ENCODE measurements around the gene NR1D1.
A peak's percentile ranks its signal among the peaks of the same experiment; 100 is the strongest.

NR1D1 gene

GRCh38 chr17:40111221-40112128 lies 11.1 kb upstream of the NR1D1 start:
- Histone ChIP-seq H3K27me3 (ENCODE audit: control insufficient read depth in 2 of 2, insufficient read depth in 2 of 2, low read length in 2 of 2) (no peaks in the 10 kb centered on the region), H3K27ac (ENCODE audit: low read depth in 2 of 2, low read length in 2 of 2) (peak overlapping the region; percentile 89 to 92), H3K9ac (ENCODE audit: low read depth in 1 of 2, low read length in 2 of 2) (peak overlapping the region; percentile 61 to 72), H3K4me3 (ENCODE audit: low read length in 2 of 2) (peak overlapping the region; percentile 37 to 58), H3K4me1 (ENCODE audit: control insufficient read depth in 2 of 2, insufficient read depth in 2 of 2, low read length in 2 of 2) (peaks cover 63 to 72% of the 10 kb centered on the region in 2 donors), H3K9me3 (ENCODE audit: control insufficient read depth in 2 of 2, low read length in 2 of 2) (no peaks in the 10 kb centered on the region), H3K36me3 (ENCODE audit: control insufficient read depth in 2 of 2, insufficient read depth in 2 of 2, low read length in 2 of 2) (no peaks in the 10 kb centered on the region)

GRCh38 chr17:40110026-40110845 lies 9.8 kb upstream of the NR1D1 start:
- H3K9ac ChIP-seq (ENCODE audit: low read depth in 1 of 2, low read length in 2 of 2), result peak overlapping the region; percentile 61 to 74
- H3K4me1 ChIP-seq (ENCODE audit: control insufficient read depth in 2 of 2, insufficient read depth in 2 of 2, low read length in 2 of 2), result peaks cover 75 to 84% of the 10 kb centered on the region in 2 donors
- peak overlapping the region; percentile 89 to 92 for H3K27ac ChIP-seq (ENCODE audit: low read depth in 2 of 2, low read length in 2 of 2)

GRCh38 chr17:40108970-40109824 lies 8.8 kb upstream of the NR1D1 start:
- Histone ChIP-seq H3K27me3 (ENCODE audit: control insufficient read depth in 2 of 2, insufficient read depth in 2 of 2, low read length in 2 of 2) (no peaks in the 10 kb centered on the region), H3K27ac (ENCODE audit: low read depth in 2 of 2, low read length in 2 of 2) (peak overlapping the region; percentile 89 to 92), H3K4me1 (ENCODE audit: control insufficient read depth in 2 of 2, insufficient read depth in 2 of 2, low read length in 2 of 2) (peaks cover 82 to 92% of the 10 kb centered on the region in 2 donors), H3K9ac (ENCODE audit: low read depth in 1 of 2, low read length in 2 of 2) (peak overlapping the region in 1 of 2 donors; percentile 74), H3K9me3 (ENCODE audit: control insufficient read depth in 2 of 2, low read length in 2 of 2) (no peaks in the 10 kb centered on the region), H3K36me3 (ENCODE audit: control insufficient read depth in 2 of 2, insufficient read depth in 2 of 2, low read length in 2 of 2) (no peaks in the 10 kb centered on the region), H3K4me3 (ENCODE audit: low read length in 2 of 2) (no peak overlapping the region)

More at GRCh38 chr17:40110026-40110845, 9.8 kb upstream of the NR1D1 start:
- no peak overlapping the region for H3K4me3 ChIP-seq (ENCODE audit: low read length in 2 of 2)
- H3K9me3 ChIP-seq (ENCODE audit: control insufficient read depth in 2 of 2, low read length in 2 of 2), result no peaks in the 10 kb centered on the region
- no peaks in the 10 kb centered on the region for H3K36me3 ChIP-seq (ENCODE audit: control insufficient read depth in 2 of 2, insufficient read depth in 2 of 2, low read length in 2 of 2)
- H3K27me3 ChIP-seq (ENCODE audit: control insufficient read depth in 2 of 2, insufficient read depth in 2 of 2, low read length in 2 of 2), result no peaks in the 10 kb centered on the region

GRCh38 chr17:40107522-40108174 lies 7.3 kb upstream of the NR1D1 start:
- peak overlapping the region; percentile 11 to 23 for H3K4me3 ChIP-seq (ENCODE audit: low read length in 2 of 2)
- H3K4me1 ChIP-seq (ENCODE audit: control insufficient read depth in 2 of 2, insufficient read depth in 2 of 2, low read length in 2 of 2), result peaks cover 87 to 92% of the 10 kb centered on the region in 2 donors
- H3K36me3 ChIP-seq (ENCODE audit: control insufficient read depth in 2 of 2, insufficient read depth in 2 of 2, low read length in 2 of 2), result no peaks in the 10 kb centered on the region
- H3K27ac ChIP-seq (ENCODE audit: low read depth in 2 of 2, low read length in 2 of 2), result peak overlapping the region; percentile 89 to 92
- H3K9me3 ChIP-seq (ENCODE audit: control insufficient read depth in 2 of 2, low read length in 2 of 2), result no peaks in the 10 kb centered on the region
- H3K9ac ChIP-seq (ENCODE audit: low read depth in 1 of 2, low read length in 2 of 2), result peak overlapping the region; percentile 58 to 74
- H3K27me3 ChIP-seq (ENCODE audit: control insufficient read depth in 2 of 2, insufficient read depth in 2 of 2, low read length in 2 of 2), result no peaks in the 10 kb centered on the region

- Histone ChIP-seq H3K36me3 (ENCODE audit: control insufficient read depth in 2 of 2, insufficient read depth in 2 of 2, low read length in 2 of 2) (no peaks in the 10 kb centered on the region), H3K9me3 (ENCODE audit: control insufficient read depth in 2 of 2, low read length in 2 of 2) (no peaks in the 10 kb centered on the region), H3K27ac (ENCODE audit: low read depth in 2 of 2, low read length in 2 of 2) (peak overlapping the region; percentile 89 to 92), H3K27me3 (ENCODE audit: control insufficient read depth in 2 of 2, insufficient read depth in 2 of 2, low read length in 2 of 2) (no peaks in the 10 kb centered on the region), H3K9ac (ENCODE audit: low read depth in 1 of 2, low read length in 2 of 2) (no peak overlapping the region), H3K4me3 (ENCODE audit: low read length in 2 of 2) (peak overlapping the region in 1 of 2 donors; percentile 26), H3K4me1 (ENCODE audit: control insufficient read depth in 2 of 2, insufficient read depth in 2 of 2, low read length in 2 of 2) (peaks cover 80 to 87% of the 10 kb centered on the region in 2 donors)
These were observed 6.6 kb upstream of the NR1D1 start for GRCh38 chr17:40106760-40107521.

GRCh38 chr17:40105861-40106759 lies 5.7 kb upstream of the NR1D1 start:
- H3K9ac ChIP-seq (ENCODE audit: low read depth in 1 of 2, low read length in 2 of 2), result peak overlapping the region in 1 of 2 donors; percentile 43
- no peaks in the 10 kb centered on the region for H3K36me3 ChIP-seq (ENCODE audit: control insufficient read depth in 2 of 2, insufficient read depth in 2 of 2, low read length in 2 of 2)
- peak overlapping the region; percentile 70 to 92 for H3K27ac ChIP-seq (ENCODE audit: low read depth in 2 of 2, low read length in 2 of 2)
- H3K27me3 ChIP-seq (ENCODE audit: control insufficient read depth in 2 of 2, insufficient read depth in 2 of 2, low read length in 2 of 2), result no peaks in the 10 kb centered on the region
- H3K9me3 ChIP-seq (ENCODE audit: control insufficient read depth in 2 of 2, low read length in 2 of 2), result no peaks in the 10 kb centered on the region
- no peak overlapping the region for H3K4me3 ChIP-seq (ENCODE audit: low read length in 2 of 2)
- peaks cover 80 to 85% of the 10 kb centered on the region in 2 donors for H3K4me1 ChIP-seq (ENCODE audit: control insufficient read depth in 2 of 2, insufficient read depth in 2 of 2, low read length in 2 of 2)

- H3K4me3 ChIP-seq (ENCODE audit: low read length in 2 of 2), result peak overlapping the region in 1 of 2 donors; percentile 4
- no peaks in the 10 kb centered on the region for H3K9me3 ChIP-seq (ENCODE audit: control insufficient read depth in 2 of 2, low read length in 2 of 2)
- H3K9ac ChIP-seq (ENCODE audit: low read depth in 1 of 2, low read length in 2 of 2), result peak overlapping the region; percentile 22 to 41
- H3K4me1 ChIP-seq (ENCODE audit: control insufficient read depth in 2 of 2, insufficient read depth in 2 of 2, low read length in 2 of 2), result peaks cover 78 to 84% of the 10 kb centered on the region in 2 donors
- peak overlapping the region; percentile 30 to 92 for H3K27ac ChIP-seq (ENCODE audit: low read depth in 2 of 2, low read length in 2 of 2)
- no peaks in the 10 kb centered on the region for H3K27me3 ChIP-seq (ENCODE audit: control insufficient read depth in 2 of 2, insufficient read depth in 2 of 2, low read length in 2 of 2)
- H3K36me3 ChIP-seq (ENCODE audit: control insufficient read depth in 2 of 2, insufficient read depth in 2 of 2, low read length in 2 of 2), result no peaks in the 10 kb centered on the region
These were observed 4.5 kb upstream of the NR1D1 start for GRCh38 chr17:40104594-40105486.
